Vagina (tissue), 2 donors: ENCODE measurements around the gene MYH9. TPM values are rescaled to one million over a fixed set of nuclear protein-coding genes. Genes with fewer than 3 reads are reported as not detected.

ENCODE experiments used
- DNase-seq, 2 donors: peaks; one replicate each; pipeline ENCODE4 v3.0.0-alpha.2; 2017; ENCODE audit errors: extremely low spot score in 2 of 2
- H3K27ac ChIP-seq: fragments of 200-600 bp; sonication (generic); one replicate; pipeline ENCODE4 v1.5.1; 2019
- H3K27me3 ChIP-seq: fragments of 200-600 bp; sonication (generic); one replicate; pipeline ENCODE4 v1.5.1; 2019
- H3K36me3 ChIP-seq, 2 donors: fragments of 200-600 bp; sonication (generic); one replicate each; pipeline ENCODE4 v1.5.1; 2017 to 2019
- H3K4me1 ChIP-seq: fragments of 200-600 bp; sonication (generic); one replicate; pipeline ENCODE4 v1.5.1; 2019
- H3K4me3 ChIP-seq, 2 donors: fragments of 200-600 bp; sonication (generic); 1 replicate in 1 of 2; 2 replicates in 1 of 2; pipeline ENCODE4 v1.5.1; 2016 to 2019
- H3K9me3 ChIP-seq: fragments of 200-600 bp; sonication (generic); one replicate; pipeline ENCODE4 v1.5.1; 2019
- CTCF ChIP-seq, 3 experiments: fragments of 450-650 bp in 2 of 3; fragments of 200-600 bp in 1 of 3; sonication (generic) in 1 of 3; IDR thresholded peaks; one replicate each; pipeline ENCODE4 v1.5.1; 2017 to 2019; ENCODE audit warnings: antibody characterized with exemption in 3 of 3, mild to moderate bottlenecking in 2 of 3, moderate library complexity in 2 of 3
- POLR2A ChIP-seq, 2 donors: fragments of 450-650 bp; IDR thresholded peaks; one replicate each; pipeline ENCODE4 v1.6.1; 2017; ENCODE audit warnings: antibody characterized with exemption in 2 of 2, mild to moderate bottlenecking in 2 of 2, moderate library complexity in 2 of 2
- POLR2AphosphoS5 ChIP-seq, 2 donors: sonication (generic); formaldehyde crosslinking; IDR thresholded peaks; one replicate each; pipeline ENCODE4 v1.9.0; 2017; ENCODE audit warnings: antibody characterized with exemption in 2 of 2, mild to moderate bottlenecking in 2 of 2, low read depth in 1 of 2; ENCODE audit not compliant: insufficient read depth in 1 of 2
- intact Hi-C: fragments of 100-400 bp; cut with DNase I; formaldehyde crosslinking; loops from one replicate; pipeline ENCODE4 v1.15.1; 2023
- total RNA-seq: library from RNA; depleted of rRNA; stranded (reverse); fragments of >200 nt; gene quantifications from one replicate; pipeline ENCODE4 v1.2.3, GENCODE V29; 2016

Gene MYH9
- total RNA-seq, 1 donor from 2014 or later: 333 TPM

- H3K36me3 ChIP-seq: no peaks in the 10 kb centered on the region
- no peak overlapping the region for H3K4me3 ChIP-seq
- intact Hi-C loops: no loop called here
- H3K9me3 ChIP-seq: no peaks in the 10 kb centered on the region
- no peaks in the 10 kb centered on the region for H3K27me3 ChIP-seq
- H3K27ac ChIP-seq: peak overlapping the region; percentile 93
- DNase-seq: no peak
- TF ChIP-seq CTCF (IDR thresholded peaks at IDR 0.05): no peak
- TF ChIP-seq POLR2A (IDR thresholded peaks at IDR 0.05): no peak
- TF ChIP-seq POLR2AphosphoS5 (IDR thresholded peaks at IDR 0.05; ENCODE audit: insufficient read depth in 1 of 2, low read depth in 1 of 2): no peak
- H3K4me1 ChIP-seq: peaks cover 100% of the 10 kb centered on the region
Observed at GRCh38 chr22:36360011-36360410, 27.8 kb downstream of the MYH9 start.

- no peak for DNase-seq
- no peak for TF ChIP-seq POLR2AphosphoS5 (IDR thresholded peaks at IDR 0.05; ENCODE audit: insufficient read depth in 1 of 2, low read depth in 1 of 2)
- TF ChIP-seq CTCF (IDR thresholded peaks at IDR 0.05): no peak
- no peak for TF ChIP-seq POLR2A (IDR thresholded peaks at IDR 0.05)
- no peaks in the 10 kb centered on the region for H3K36me3 ChIP-seq
- peak overlapping the region; percentile 93 for H3K27ac ChIP-seq
- no peaks in the 10 kb centered on the region for H3K27me3 ChIP-seq
- H3K4me1 ChIP-seq: peaks cover 99% of the 10 kb centered on the region
- no peak overlapping the region for H3K4me3 ChIP-seq
- intact Hi-C loops: no loop called here
- H3K9me3 ChIP-seq: no peaks in the 10 kb centered on the region
Observed at GRCh38 chr22:36359470-36359996, 28.2 kb downstream of the MYH9 start.

GRCh38 chr22:36358533-36359469, 29.0 kb downstream of the MYH9 start:
- H3K9me3 ChIP-seq: no peaks in the 10 kb centered on the region
- TF ChIP-seq CTCF (IDR thresholded peaks at IDR 0.05): no peak
- no peak for TF ChIP-seq POLR2A (IDR thresholded peaks at IDR 0.05)
- TF ChIP-seq POLR2AphosphoS5 (IDR thresholded peaks at IDR 0.05; ENCODE audit: insufficient read depth in 1 of 2, low read depth in 1 of 2): no peak
- H3K36me3 ChIP-seq: no peaks in the 10 kb centered on the region
- no peak overlapping the region for H3K4me3 ChIP-seq
- peaks cover 99% of the 10 kb centered on the region for H3K4me1 ChIP-seq
- no peak for DNase-seq
- H3K27me3 ChIP-seq: no peaks in the 10 kb centered on the region
- intact Hi-C loops: no loop called here
- H3K27ac ChIP-seq: peak overlapping the region; percentile 93

- no peaks in the 10 kb centered on the region for H3K9me3 ChIP-seq
- no peak overlapping the region for H3K4me3 ChIP-seq
- intact Hi-C loops: no loop called here
- TF ChIP-seq CTCF (IDR thresholded peaks at IDR 0.05): no peak
- no peak for TF ChIP-seq POLR2AphosphoS5 (IDR thresholded peaks at IDR 0.05; ENCODE audit: insufficient read depth in 1 of 2, low read depth in 1 of 2)
- TF ChIP-seq POLR2A (IDR thresholded peaks at IDR 0.05): no peak
- no peaks in the 10 kb centered on the region for H3K27me3 ChIP-seq
- no peak for DNase-seq
- peaks cover 99% of the 10 kb centered on the region for H3K4me1 ChIP-seq
- peak overlapping the region; percentile 93 for H3K27ac ChIP-seq
- no peaks in the 10 kb centered on the region for H3K36me3 ChIP-seq
Observed at GRCh38 chr22:36356708-36357624, 30.8 kb downstream of the MYH9 start.
